ENCODE results near the gene PRKD3. TPM values are rescaled to one million over a fixed set of nuclear protein-coding genes. Genes with fewer than 3 reads are reported as not detected.
A peak's percentile ranks its signal among the peaks of the same experiment; 100 is the strongest.

PRKD3 gene
- total and polyA plus RNA-seq, 2 donors (not counting 3 experiments of a cell fraction or from before 2014, with no cell fraction given), result 14.9 to 47.3 TPM

DNA sequence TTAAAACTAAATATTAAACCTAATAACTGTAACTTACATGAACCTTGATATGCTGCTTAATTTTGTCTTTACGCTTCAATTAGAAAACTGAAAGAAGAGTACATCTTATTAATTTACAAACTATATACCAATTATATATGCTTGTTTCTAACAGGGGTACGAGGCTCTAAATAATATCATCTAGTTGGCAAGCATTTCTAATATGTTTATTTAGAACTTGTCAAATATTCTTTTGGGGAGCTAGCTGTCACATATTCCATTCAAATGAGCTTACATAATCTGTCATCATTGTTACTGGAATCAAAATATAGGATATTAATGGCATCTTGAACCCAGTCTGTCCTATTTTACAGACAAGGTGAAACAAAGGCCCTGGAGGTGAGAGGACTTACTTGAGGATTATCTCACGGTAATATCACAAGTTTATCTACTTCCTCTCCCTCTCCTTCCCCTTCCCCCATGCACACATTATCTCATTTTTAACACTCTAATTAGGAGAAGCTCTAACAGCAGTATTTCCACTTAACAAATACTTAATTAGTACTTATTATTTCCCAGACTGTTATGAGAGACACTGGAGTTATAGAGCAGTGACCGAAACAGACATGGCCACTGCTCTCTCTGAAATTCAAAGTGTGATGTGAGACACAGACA, 3.5 kb downstream of the PRKD3 start:
- no TSS peak for BruUV-seq (replicated peaks)
- H3K79me2 ChIP-seq (ENCODE audit: control insufficient read depth, insufficient read depth, low read length), result peaks cover 78% of the 10 kb centered on the region
- peaks cover under 1 to 5% of the 10 kb centered on the region in 2 experiments for H3K36me3 ChIP-seq (ENCODE audit: control insufficient read depth in 2 of 2, extremely low read depth in 1 of 2, insufficient read depth in 2 of 2, low read length in 2 of 2)
- H3K27ac ChIP-seq (ENCODE audit: insufficient read depth, low read depth, low read length), result no peak overlapping the region
- ChIA-PET CTCF (interaction anchor here (0.7 to 2.2 kb wide), 3 partner anchors 10 to 152 kb away, joined by 4 to 8 read pairs (median 6); no protein-coding TSS in a partner anchor), POLR2A (no interaction called here)
- H3K4me2 ChIP-seq (ENCODE audit: insufficient read depth, low read length), result peak overlapping the region; percentile 97
- no peak for DNase-seq (ENCODE audit: low read depth, low spot score)
- no peak for FAIRE-seq
- intact Hi-C loops (cut with micrococcal nuclease), result loop anchor here (5.0 to 10.0 kb wide), 3 partner anchors 89 to 751 kb away; partner anchors contain the start of genes CEBPZ and NDUFAF7
- H2AFZ ChIP-seq (ENCODE audit: low read depth, low read length), result no peak overlapping the region
- peaks cover 10% of the 10 kb centered on the region for H4K20me1 ChIP-seq (replicated peaks; ENCODE audit: control insufficient read depth, extremely low read depth, insufficient read depth, low read length)
- H3K4me3 ChIP-seq (replicated peaks in 1 of 3; ENCODE audit: insufficient read depth in 1 of 3, low read depth in 1 of 3, low read length in 3 of 3), result no peak overlapping the region
- no peaks in the 10 kb centered on the region for H3K27me3 ChIP-seq (ENCODE audit: control insufficient read depth in 2 of 2, insufficient read depth in 2 of 2, low read length in 2 of 2)
- no peaks in the 10 kb centered on the region for H3K9me1 ChIP-seq (replicated peaks; ENCODE audit: control insufficient read depth, extremely low read depth, insufficient read depth, low read length)
- no peaks in the 10 kb centered on the region for H3K9me3 ChIP-seq (replicated peaks; ENCODE audit: control insufficient read depth, insufficient read depth, low read length)
- no peak overlapping the region for H3K9ac ChIP-seq (replicated peaks; ENCODE audit: extremely low read depth, insufficient read depth, low read length)
- TF ChIP-seq EZH2 (IDR thresholded peaks at IDR 0.05; ENCODE audit: borderline replicate concordance, low read depth, low read length, severe bottlenecking), result no peak
- TF ChIP-seq, protein P1, sequence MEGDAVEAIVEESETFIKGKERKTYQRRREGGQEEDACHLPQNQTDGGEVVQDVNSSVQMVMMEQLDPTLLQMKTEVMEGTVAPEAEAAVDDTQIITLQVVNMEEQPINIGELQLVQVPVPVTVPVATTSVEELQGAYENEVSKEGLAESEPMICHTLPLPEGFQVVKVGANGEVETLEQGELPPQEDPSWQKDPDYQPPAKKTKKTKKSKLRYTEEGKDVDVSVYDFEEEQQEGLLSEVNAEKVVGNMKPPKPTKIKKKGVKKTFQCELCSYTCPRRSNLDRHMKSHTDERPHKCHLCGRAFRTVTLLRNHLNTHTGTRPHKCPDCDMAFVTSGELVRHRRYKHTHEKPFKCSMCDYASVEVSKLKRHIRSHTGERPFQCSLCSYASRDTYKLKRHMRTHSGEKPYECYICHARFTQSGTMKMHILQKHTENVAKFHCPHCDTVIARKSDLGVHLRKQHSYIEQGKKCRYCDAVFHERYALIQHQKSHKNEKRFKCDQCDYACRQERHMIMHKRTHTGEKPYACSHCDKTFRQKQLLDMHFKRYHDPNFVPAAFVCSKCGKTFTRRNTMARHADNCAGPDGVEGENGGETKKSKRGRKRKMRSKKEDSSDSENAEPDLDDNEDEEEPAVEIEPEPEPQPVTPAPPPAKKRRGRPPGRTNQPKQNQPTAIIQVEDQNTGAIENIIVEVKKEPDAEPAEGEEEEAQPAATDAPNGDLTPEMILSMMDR (IDR thresholded peaks at IDR 0.05; ENCODE audit: extremely low read depth in 1 of 2, insufficient read depth in 1 of 2, low read depth in 1 of 2, low read length in 2 of 2), result no peak
- no peak for TF ChIP-seq JUN (IDR thresholded peaks at IDR 0.05; ENCODE audit: borderline replicate concordance, insufficient read depth, insufficient read length, low read depth)
- no peak for TF ChIP-seq POLR2A (IDR thresholded peaks at IDR 0.05; ENCODE audit: low read depth, low read length)
- no peak for TF ChIP-seq FOS (IDR thresholded peaks at IDR 0.05; ENCODE audit: borderline replicate concordance, insufficient read depth, low read length)
- no peak for TF ChIP-seq POLR2AphosphoS5 (IDR thresholded peaks at IDR 0.05; ENCODE audit: insufficient read depth, low read depth, low read length)
- no peak for TF ChIP-seq GATA2 (IDR thresholded peaks at IDR 0.05; ENCODE audit: insufficient read depth, insufficient read length, low read depth, low read length)
- no peak for TF ChIP-seq MYC (IDR thresholded peaks at IDR 0.05; ENCODE audit: low read depth, low read length)
- TF ChIP-seq, protein P2, sequence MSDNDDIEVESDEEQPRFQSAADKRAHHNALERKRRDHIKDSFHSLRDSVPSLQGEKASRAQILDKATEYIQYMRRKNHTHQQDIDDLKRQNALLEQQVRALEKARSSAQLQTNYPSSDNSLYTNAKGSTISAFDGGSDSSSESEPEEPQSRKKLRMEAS (IDR thresholded peaks at IDR 0.05; ENCODE audit: insufficient read depth, insufficient read length), result no peak
- dilution Hi-C loops (cut with MboI; ENCODE audit: extremely low pct_ligation_motif_present, low sequenced_read_pairs), result no loop called here
- peaks cover 27% of the 10 kb centered on the region for H3K4me1 ChIP-seq (ENCODE audit: control insufficient read depth, extremely low read depth, insufficient read depth, low read length)
